Small intestine (tissue), 7 donors: ENCODE data around the gene KRTAP5-2. TPM values are rescaled to one million over a fixed set of nuclear protein-coding genes. Genes with fewer than 3 reads are reported as not detected.
"Not testable (repeated sequence)": the region's sequence is repeated elsewhere in the genome, so short reads cannot be mapped to it uniquely, and the experiment has no call there.

Source experiments
- DNase-seq, 2 donors: peaks; one replicate each; pipeline versions ENCODE4 v3.0.0 to v3.0.0-alpha.2; 2013
- FAIRE-seq: peaks from 2 replicates; lab custom pipeline; 2012; peaks lifted over from hg19 to GRCh38; lab: Jason Lieb, UNC
- H3K27ac ChIP-seq, 3 donors: one replicate each; pipeline ENCODE4 v1.5.1; 2013; ENCODE audit warnings: low read length in 2 of 3, mild to moderate bottlenecking in 2 of 3, control low read depth in 1 of 3, inconsistent platforms in 1 of 3, low read depth in 1 of 3, moderate library complexity in 1 of 3
- H3K27me3 ChIP-seq, 3 donors: one replicate each; pipeline ENCODE4 v1.6.1; 2013; ENCODE audit warnings: low read length in 3 of 3, inconsistent platforms in 1 of 3; ENCODE audit not compliant: control insufficient read depth in 3 of 3, insufficient read depth in 3 of 3
- H3K36me3 ChIP-seq, 3 donors: one replicate each; pipeline ENCODE4 v1.6.1; 2013; ENCODE audit warnings: low read length in 3 of 3, inconsistent platforms in 1 of 3, low read depth in 1 of 3, mild to moderate bottlenecking in 1 of 3, moderate library complexity in 1 of 3; ENCODE audit not compliant: control insufficient read depth in 3 of 3, insufficient read depth in 2 of 3
- H3K4me1 ChIP-seq, 3 donors: one replicate each; pipeline ENCODE4 v1.6.1; 2013; ENCODE audit warnings: low read length in 2 of 3, inconsistent platforms in 1 of 3, low read depth in 1 of 3, mild to moderate bottlenecking in 1 of 3, moderate library complexity in 1 of 3; ENCODE audit not compliant: control insufficient read depth in 3 of 3, insufficient read depth in 2 of 3
- H3K4me3 ChIP-seq, 3 donors: one replicate each; pipeline ENCODE4 v1.5.1; 2013; ENCODE audit warnings: low read length in 3 of 3, control low read depth in 1 of 3, inconsistent platforms in 1 of 3, low read depth in 1 of 3, mild to moderate bottlenecking in 1 of 3, moderate library complexity in 1 of 3
- H3K9me3 ChIP-seq, 2 donors: one replicate each; pipeline ENCODE4 v1.6.1; 2013; ENCODE audit warnings: low read depth in 1 of 2, low read length in 1 of 2; ENCODE audit not compliant: control insufficient read depth in 2 of 2, insufficient read depth in 1 of 2
- WGBS, 3 donors: extraction: QIAGEN DNeasy Blood & Tissue Kit; methylation state at CpG; one replicate each; pipeline ENCODE4 v1.1.7; 2013; 5-methylcytosine and 5-hydroxymethylcytosine counted together
- polyA plus RNA-seq, 4 donors: library from polyadenylated mRNA; stranded (reverse) in 3 of 4; unstranded in 1 of 4; fragments of 200-250 nt in 3 of 4; fragments of 120-200 nt in 1 of 4; gene quantifications; one replicate each; pipeline versions ENCODE4 v1.2.1 to v1.2.3, GENCODE V29; 2013
- donor health status: healthy with polysubstance abuse.
- donor health status: control.
- donor health status: control.
- donor health status: Bipolar disorder and iron deficiency.
- donor health status: healthy.

Gene KRTAP5-2
- polyA plus RNA-seq, 4 donors, result 0.07 TPM; not detected in 3

GRCh38 chr11:1619449-1619848 lies 21.4 kb upstream of the KRTAP5-2 start:
- Histone ChIP-seq H3K9me3 (no peaks in the 10 kb centered on the region), H3K27me3 (peaks cover 2 to 10% (median 5%) of the 10 kb centered on the region in 3 donors), H3K27ac (no peak overlapping the region), H3K4me3 (no peak overlapping the region), H3K4me1 (peaks cover 0 to 3% (median 0%) of the 10 kb centered on the region in 3 donors), H3K36me3 (no peaks in the 10 kb centered on the region)
- FAIRE-seq (no peak), DNase-seq (no peak)
- WGBS, 3 donors, result 50 to 58% (median 57%) methylated on average over 10 of the region's 10 CpGs

- Histone ChIP-seq H3K36me3 (no peaks in the 10 kb centered on the region), H3K4me3 (no peak overlapping the region), H3K27ac (no peak overlapping the region), H3K27me3 (peaks cover 0 to 5% (median 3%) of the 10 kb centered on the region in 3 donors), H3K9me3 (no peaks in the 10 kb centered on the region), H3K4me1 (peaks cover 0 to 3% (median 0%) of the 10 kb centered on the region in 3 donors)
- WGBS, 3 donors, result 82 to 89% (median 84%) methylated on average over 10 of the region's 10 CpGs
- FAIRE-seq (no peak), DNase-seq (no peak)
These were observed 20.1 kb upstream of the KRTAP5-2 start for GRCh38 chr11:1618231-1618630.

- H3K27me3 ChIP-seq, result peaks cover 0 to 15% (median 0%) of the 10 kb centered on the region in 3 donors
- H3K36me3 ChIP-seq, result no peaks in the 10 kb centered on the region
- no peaks in the 10 kb centered on the region for H3K4me1 ChIP-seq
- H3K4me3 ChIP-seq, result no peak within 1 kb of the TSS
- DNase-seq (no peak), FAIRE-seq (no peak)
- H3K27ac ChIP-seq, result no peak within 1 kb of the TSS
- WGBS, 3 donors, result 56 to 69% (median 58%) methylated on average over 4 of the region's 4 CpGs
- peaks cover 0 to 2% of the 10 kb centered on the region in 2 donors for H3K9me3 ChIP-seq
These were observed 10.3 kb upstream of the KRTAP5-2 start, which contains the start of gene KRTAP5-3 for GRCh38 chr11:1608363-1608762. Gene KRTAP5-3, minus strand, starts transcription at chr11:1608463. Its CDS starts 78 bp downstream, at chr11:1608385.

GRCh38 chr11:1607901-1608300 lies 9.8 kb upstream of the KRTAP5-2 start:
- H3K4me1 ChIP-seq, H3K36me3 ChIP-seq, H3K4me3 ChIP-seq, FAIRE-seq, H3K9me3 ChIP-seq, H3K27ac ChIP-seq, DNase-seq: not testable (repeated sequence)
- 26 to 51% (median 50%) methylated on average over 5 of the region's 5 CpGs for WGBS, 3 donors
- H3K27me3 ChIP-seq, result peaks cover 0 to 15% (median 0%) of the 10 kb centered on the region in 3 donors

- peaks cover 0 to 15% (median 0%) of the 10 kb centered on the region in 3 donors for H3K27me3 ChIP-seq
- FAIRE-seq, H3K27ac ChIP-seq, H3K4me1 ChIP-seq, H3K36me3 ChIP-seq, DNase-seq, H3K9me3 ChIP-seq, H3K4me3 ChIP-seq: not testable (repeated sequence)
- WGBS, 3 donors, result 52 to 79% (median 68%) methylated on average over 18 of the region's 18 CpGs
These were observed 9.2 kb upstream of the KRTAP5-2 start for GRCh38 chr11:1607156-1607845.

- 51 to 78% (median 58%) methylated on average over 13 of the region's 13 CpGs for WGBS, 3 donors
- peaks cover 0 to 15% (median 1%) of the 10 kb centered on the region in 3 donors for H3K27me3 ChIP-seq
- DNase-seq, H3K4me1 ChIP-seq, H3K4me3 ChIP-seq, FAIRE-seq, H3K36me3 ChIP-seq, H3K27ac ChIP-seq, H3K9me3 ChIP-seq: not testable (repeated sequence)
These were observed 7.8 kb upstream of the KRTAP5-2 start for GRCh38 chr11:1605923-1606322.

GRCh38 chr11:1604711-1605110 lies 6.6 kb upstream of the KRTAP5-2 start:
- H3K36me3 ChIP-seq, result no peaks in the 10 kb centered on the region
- no peak for FAIRE-seq
- no peak for DNase-seq
- no peaks in the 10 kb centered on the region for H3K9me3 ChIP-seq
- no peak overlapping the region for H3K27ac ChIP-seq
- H3K27me3 ChIP-seq, result peaks cover 0 to 15% (median 1%) of the 10 kb centered on the region in 3 donors
- peaks cover 0 to 4% (median 0%) of the 10 kb centered on the region in 3 donors for H3K4me1 ChIP-seq
- no peak overlapping the region for H3K4me3 ChIP-seq
- WGBS, 3 donors, result 89 to 90% (median 89%) methylated on average over 7 of the region's 7 CpGs

GRCh38 chr11:1604181-1604580 lies 6.1 kb upstream of the KRTAP5-2 start:
- DNase-seq (no peak), FAIRE-seq (no peak)
- Histone ChIP-seq H3K9me3 (no peaks in the 10 kb centered on the region), H3K4me1 (peaks cover 0 to 4% (median 0%) of the 10 kb centered on the region in 3 donors), H3K4me3 (no peak overlapping the region), H3K36me3 (no peaks in the 10 kb centered on the region), H3K27ac (no peak overlapping the region), H3K27me3 (peaks cover 0 to 15% (median 1%) of the 10 kb centered on the region in 3 donors)
- WGBS, 3 donors, result 90 to 98% (median 92%) methylated on average over 11 of the region's 11 CpGs
